ENCODE data around the gene EDC3.

DNA sequence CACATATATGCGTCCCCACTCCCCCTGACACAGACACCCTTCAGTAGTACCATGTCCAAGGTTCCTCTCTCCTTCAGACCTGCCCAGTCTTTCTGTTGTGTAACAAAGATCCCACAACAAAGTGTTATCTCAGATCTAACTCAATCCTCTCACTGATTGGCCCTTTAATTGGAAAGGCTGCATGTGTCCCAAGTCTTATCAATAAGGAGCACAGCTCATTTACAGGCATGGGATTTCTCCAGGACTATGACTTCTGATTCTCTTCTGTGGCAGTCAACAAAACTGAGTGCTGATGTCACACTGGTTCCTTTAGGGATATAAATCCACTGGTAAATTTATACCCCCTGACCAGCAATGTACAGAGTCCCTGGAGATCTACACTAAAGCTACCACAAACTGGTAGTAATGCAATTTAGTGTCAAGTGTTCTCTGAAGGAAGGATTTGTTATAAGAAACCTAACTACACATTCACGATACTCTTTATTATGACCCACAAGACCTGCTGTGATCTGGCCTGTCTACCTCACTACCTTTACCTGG is 52.1 kb downstream of the EDC3 start:
- TF ChIP-seq, protein P1, sequence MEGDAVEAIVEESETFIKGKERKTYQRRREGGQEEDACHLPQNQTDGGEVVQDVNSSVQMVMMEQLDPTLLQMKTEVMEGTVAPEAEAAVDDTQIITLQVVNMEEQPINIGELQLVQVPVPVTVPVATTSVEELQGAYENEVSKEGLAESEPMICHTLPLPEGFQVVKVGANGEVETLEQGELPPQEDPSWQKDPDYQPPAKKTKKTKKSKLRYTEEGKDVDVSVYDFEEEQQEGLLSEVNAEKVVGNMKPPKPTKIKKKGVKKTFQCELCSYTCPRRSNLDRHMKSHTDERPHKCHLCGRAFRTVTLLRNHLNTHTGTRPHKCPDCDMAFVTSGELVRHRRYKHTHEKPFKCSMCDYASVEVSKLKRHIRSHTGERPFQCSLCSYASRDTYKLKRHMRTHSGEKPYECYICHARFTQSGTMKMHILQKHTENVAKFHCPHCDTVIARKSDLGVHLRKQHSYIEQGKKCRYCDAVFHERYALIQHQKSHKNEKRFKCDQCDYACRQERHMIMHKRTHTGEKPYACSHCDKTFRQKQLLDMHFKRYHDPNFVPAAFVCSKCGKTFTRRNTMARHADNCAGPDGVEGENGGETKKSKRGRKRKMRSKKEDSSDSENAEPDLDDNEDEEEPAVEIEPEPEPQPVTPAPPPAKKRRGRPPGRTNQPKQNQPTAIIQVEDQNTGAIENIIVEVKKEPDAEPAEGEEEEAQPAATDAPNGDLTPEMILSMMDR (IDR thresholded peaks at IDR 0.05; ENCODE audit: poor library complexity, severe bottlenecking): no peak
- TF ChIP-seq EZH2 (IDR thresholded peaks at IDR 0.05; ENCODE audit: borderline replicate concordance, insufficient read depth, low read length, poor library complexity, severe bottlenecking) (no peak), SMC3 (conservative IDR thresholded peaks at IDR 0.05; ENCODE audit: poor library complexity) (no peak), POLR2AphosphoS5 (IDR thresholded peaks at IDR 0.05) (no peak), RAD21 (conservative IDR thresholded peaks at IDR 0.05) (no peak), TAF1 (IDR thresholded peaks at IDR 0.05; ENCODE audit: low read depth) (no peak)

All from neural cell (in vitro differentiated cells).